Lung (tissue), 12 donors: ENCODE results near the gene SRR. TPM values are rescaled to one million over a fixed set of nuclear protein-coding genes. Genes with fewer than 3 reads are reported as not detected.

ENCODE experiments used
- ATAC-seq: fragments of 200-7000 bp; cut with Tn5 transposase; one replicate; pipeline ENCODE4 v1.9.1; 2020; ENCODE audit warnings: moderate number of reproducible peaks; ENCODE audit not compliant: insufficient read depth, low FRiP score
- DNase-seq, 3 donors: peaks; one replicate each; pipeline ENCODE4 v3.0.0-alpha.2; 2013 to 2017
- H3K27ac ChIP-seq, 2 donors: one replicate each; pipeline ENCODE4 v1.5.1; 2013; ENCODE audit warnings: mild to moderate bottlenecking in 2 of 2, moderate library complexity in 2 of 2, control low read depth in 1 of 2, inconsistent platforms in 1 of 2, low read depth in 1 of 2, low read length in 1 of 2
- H3K27me3 ChIP-seq, 3 donors: one replicate each; pipeline ENCODE4 v1.5.1; 2013; ENCODE audit warnings: low read length in 2 of 3; ENCODE audit not compliant: control insufficient read depth in 3 of 3, insufficient read depth in 3 of 3
- H3K36me3 ChIP-seq, 4 donors: one replicate each; pipeline ENCODE4 v1.5.1; 2013; ENCODE audit warnings: low read length in 4 of 4, mild to moderate bottlenecking in 1 of 4, moderate library complexity in 1 of 4; ENCODE audit not compliant: control insufficient read depth in 4 of 4, insufficient read depth in 4 of 4
- H3K4me1 ChIP-seq, 5 donors: one replicate each; pipeline ENCODE4 v1.5.1; 2013; ENCODE audit warnings: low read length in 5 of 5, mild to moderate bottlenecking in 2 of 5, moderate library complexity in 1 of 5; ENCODE audit not compliant: control insufficient read depth in 5 of 5, insufficient read depth in 5 of 5
- H3K4me3 ChIP-seq: one replicate; pipeline ENCODE4 v1.5.1; 2013; ENCODE audit warnings: mild to moderate bottlenecking, control low read depth, moderate library complexity
- H3K9ac ChIP-seq, 2 donors: one replicate each; pipeline ENCODE4 v1.5.1; 2013; ENCODE audit warnings: low read length in 2 of 2, control low read depth in 1 of 2; ENCODE audit not compliant: insufficient read depth in 1 of 2
- H3K9me3 ChIP-seq, 4 donors: one replicate each; pipeline ENCODE4 v1.5.1; 2013; ENCODE audit warnings: low read length in 3 of 4, mild to moderate bottlenecking in 1 of 4, moderate library complexity in 1 of 4; ENCODE audit not compliant: control insufficient read depth in 4 of 4, insufficient read depth in 3 of 4
- WGBS, 2 donors: extraction: QIAGEN DNeasy Blood & Tissue Kit; methylation state at CpG; one replicate each; pipeline ENCODE4 v1.1.7; 2013; 5-methylcytosine and 5-hydroxymethylcytosine counted together
- polyA plus RNA-seq, 2 donors: library from polyadenylated mRNA; stranded (reverse); fragments of 200-250 nt; gene quantifications; one replicate each; pipeline ENCODE4 v1.2.1, GENCODE V29; 2013
- total RNA-seq, 2 donors: library from RNA; depleted of rRNA in 1 of 2; stranded (reverse); fragments of >200 nt in 1 of 2; gene quantifications; one replicate each; pipeline ENCODE4 v1.2.1, GENCODE V29; 2014 to 2021
- TF ChIP-seq, protein P1 (sequence below): IDR thresholded peaks from 2 replicates; pipeline ENCODE4 v1.5.1; 2012; ENCODE audit warnings: mild to moderate bottlenecking; ENCODE audit errors: control extremely low read depth, extremely low read depth
- donor health status: control.
- donor health status: control.
- donor health status: Bipolar disorder and iron deficiency.
- donor health status: healthy.
- donor health status: DM: yes; HTN: yes; CAD: no.

The SRR gene
- total and polyA plus RNA-seq, 4 donors: 5.0 to 17.3 (median 7.8) TPM

DNA sequence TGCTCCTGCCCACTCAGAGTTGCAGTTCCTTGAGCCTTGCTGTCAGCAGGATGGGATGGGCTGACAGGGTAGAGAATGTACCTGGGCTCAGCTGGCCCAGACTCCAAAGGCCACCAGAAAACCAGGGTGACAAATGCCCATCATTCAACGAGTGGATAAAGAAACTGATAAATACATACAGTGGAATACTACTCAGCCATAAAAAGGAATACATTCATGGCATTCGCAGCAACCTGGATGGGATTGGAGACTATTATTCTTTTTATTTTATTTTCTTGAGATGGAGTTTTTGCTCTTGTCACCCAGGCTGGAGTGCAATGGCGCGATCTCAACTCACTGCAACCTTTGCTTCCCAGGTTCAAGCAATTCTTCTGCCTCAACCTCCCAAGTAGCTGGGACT is 53.5 kb downstream of the SRR start:
- no peak overlapping the region for H3K27ac ChIP-seq
- H3K9ac ChIP-seq: no peak overlapping the region
- ATAC-seq: no peak
- DNase-seq: no peak
- no peaks in the 10 kb centered on the region for H3K4me1 ChIP-seq
- no peaks in the 10 kb centered on the region for H3K9me3 ChIP-seq
- H3K4me3 ChIP-seq: no peak overlapping the region
- WGBS, 2 donors: 98 to 99% methylated on average over 4 of the region's 4 CpGs
- H3K27me3 ChIP-seq: no peaks in the 10 kb centered on the region
- TF ChIP-seq, protein P1, sequence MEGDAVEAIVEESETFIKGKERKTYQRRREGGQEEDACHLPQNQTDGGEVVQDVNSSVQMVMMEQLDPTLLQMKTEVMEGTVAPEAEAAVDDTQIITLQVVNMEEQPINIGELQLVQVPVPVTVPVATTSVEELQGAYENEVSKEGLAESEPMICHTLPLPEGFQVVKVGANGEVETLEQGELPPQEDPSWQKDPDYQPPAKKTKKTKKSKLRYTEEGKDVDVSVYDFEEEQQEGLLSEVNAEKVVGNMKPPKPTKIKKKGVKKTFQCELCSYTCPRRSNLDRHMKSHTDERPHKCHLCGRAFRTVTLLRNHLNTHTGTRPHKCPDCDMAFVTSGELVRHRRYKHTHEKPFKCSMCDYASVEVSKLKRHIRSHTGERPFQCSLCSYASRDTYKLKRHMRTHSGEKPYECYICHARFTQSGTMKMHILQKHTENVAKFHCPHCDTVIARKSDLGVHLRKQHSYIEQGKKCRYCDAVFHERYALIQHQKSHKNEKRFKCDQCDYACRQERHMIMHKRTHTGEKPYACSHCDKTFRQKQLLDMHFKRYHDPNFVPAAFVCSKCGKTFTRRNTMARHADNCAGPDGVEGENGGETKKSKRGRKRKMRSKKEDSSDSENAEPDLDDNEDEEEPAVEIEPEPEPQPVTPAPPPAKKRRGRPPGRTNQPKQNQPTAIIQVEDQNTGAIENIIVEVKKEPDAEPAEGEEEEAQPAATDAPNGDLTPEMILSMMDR: no peak
- H3K36me3 ChIP-seq: peaks cover 0 to 4% (median under 1%) of the 10 kb centered on the region in 4 donors

DNA sequence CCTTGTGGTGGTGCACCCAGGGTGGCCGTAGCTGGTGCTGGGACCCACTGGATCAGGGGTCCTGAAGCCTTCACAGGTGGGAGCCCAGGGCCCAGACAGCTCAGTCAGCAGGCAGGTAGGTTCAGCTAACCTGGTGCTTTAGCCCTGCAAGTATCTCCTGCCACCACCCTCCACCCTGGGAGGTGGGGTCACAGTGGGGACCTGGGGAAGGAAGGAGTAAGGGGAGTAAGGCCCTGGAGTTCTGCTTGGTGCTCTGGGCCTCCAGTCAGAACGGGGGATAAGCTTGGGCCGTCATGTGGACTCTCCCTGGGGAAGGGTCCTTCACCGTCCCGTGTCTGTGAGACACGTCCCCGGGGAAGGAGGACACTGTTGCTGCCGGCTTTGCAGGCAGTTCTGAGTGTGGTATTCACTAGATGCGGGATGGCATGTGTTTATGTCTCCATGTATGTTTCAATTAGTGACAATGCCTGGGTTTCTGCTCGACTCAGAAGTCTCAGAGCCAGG is 54.2 kb downstream of the SRR start:
- Histone ChIP-seq H3K9ac (no peak overlapping the region), H3K36me3 (peaks cover 0 to 8% (median 5%) of the 10 kb centered on the region in 4 donors), H3K27ac (no peak overlapping the region), H3K27me3 (no peaks in the 10 kb centered on the region), H3K4me1 (no peaks in the 10 kb centered on the region), H3K9me3 (no peaks in the 10 kb centered on the region), H3K4me3 (no peak overlapping the region)
- whole genome bisulfite sequencing, 2 donors: 94 to 98% methylated on average over 10 of the region's 10 CpGs
- ATAC-seq (no peak), DNase-seq (no peak)
- TF ChIP-seq, protein P1: no peak

DNA sequence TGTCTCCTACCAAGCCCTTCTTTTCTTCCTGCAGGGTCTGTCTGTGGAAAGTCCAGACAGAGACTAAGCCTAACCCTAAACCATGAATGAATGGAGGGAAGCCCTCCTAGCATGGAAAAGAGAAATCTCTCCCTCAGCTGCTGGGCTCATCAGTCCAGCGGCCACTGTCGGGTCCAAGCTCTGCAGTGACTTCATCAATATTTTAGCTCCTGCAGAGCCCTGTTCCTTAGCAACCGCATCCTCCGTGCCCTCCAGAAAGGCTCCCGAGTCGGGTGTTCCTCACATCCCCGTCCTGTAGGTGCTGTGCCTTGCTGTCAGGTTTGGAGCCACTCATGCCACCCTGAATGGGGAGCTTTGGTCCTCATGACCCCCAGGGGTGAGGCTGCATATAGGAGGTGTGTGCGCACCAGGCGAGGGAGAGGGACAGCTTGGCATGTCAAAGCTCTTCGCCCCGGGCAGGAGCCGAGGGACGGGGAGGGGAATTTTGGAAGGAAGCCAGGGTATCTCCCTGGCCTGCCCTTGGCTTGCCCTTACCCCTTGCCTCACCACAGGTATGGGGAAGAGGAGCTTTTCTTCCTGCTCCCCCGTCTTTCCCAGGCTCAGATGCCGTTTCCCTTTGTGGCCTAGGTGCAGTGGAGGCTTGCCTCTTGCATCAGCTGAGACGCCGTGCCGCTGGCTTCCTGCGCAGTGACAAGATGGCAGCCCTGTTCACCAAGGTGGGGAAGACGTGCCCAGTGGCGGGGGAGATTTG is 57.4 kb downstream of the SRR start:
- TF ChIP-seq, protein P1: no peak
- 79 to 83% methylated on average over 21 of the region's 21 CpGs for WGBS, 2 donors
- no peak overlapping the region for H3K4me3 ChIP-seq
- ATAC-seq: no peak
- peaks cover 0 to 10% (median 3%) of the 10 kb centered on the region in 5 donors for H3K4me1 ChIP-seq
- H3K9me3 ChIP-seq: no peaks in the 10 kb centered on the region
- H3K27ac ChIP-seq: no peak overlapping the region
- H3K36me3 ChIP-seq: peaks cover 0 to 29% (median 8%) of the 10 kb centered on the region in 4 donors
- no peak for DNase-seq
- H3K9ac ChIP-seq: no peak overlapping the region
- H3K27me3 ChIP-seq: no peaks in the 10 kb centered on the region
